ENCODE results near the gene WRAP73. TPM values are rescaled to one million over a fixed set of nuclear protein-coding genes. Genes with fewer than 3 reads are reported as not detected.

WRAP73 gene
- total RNA-seq, 2 donors from 2014 or later, result 22.3 to 39.5 TPM

DNA sequence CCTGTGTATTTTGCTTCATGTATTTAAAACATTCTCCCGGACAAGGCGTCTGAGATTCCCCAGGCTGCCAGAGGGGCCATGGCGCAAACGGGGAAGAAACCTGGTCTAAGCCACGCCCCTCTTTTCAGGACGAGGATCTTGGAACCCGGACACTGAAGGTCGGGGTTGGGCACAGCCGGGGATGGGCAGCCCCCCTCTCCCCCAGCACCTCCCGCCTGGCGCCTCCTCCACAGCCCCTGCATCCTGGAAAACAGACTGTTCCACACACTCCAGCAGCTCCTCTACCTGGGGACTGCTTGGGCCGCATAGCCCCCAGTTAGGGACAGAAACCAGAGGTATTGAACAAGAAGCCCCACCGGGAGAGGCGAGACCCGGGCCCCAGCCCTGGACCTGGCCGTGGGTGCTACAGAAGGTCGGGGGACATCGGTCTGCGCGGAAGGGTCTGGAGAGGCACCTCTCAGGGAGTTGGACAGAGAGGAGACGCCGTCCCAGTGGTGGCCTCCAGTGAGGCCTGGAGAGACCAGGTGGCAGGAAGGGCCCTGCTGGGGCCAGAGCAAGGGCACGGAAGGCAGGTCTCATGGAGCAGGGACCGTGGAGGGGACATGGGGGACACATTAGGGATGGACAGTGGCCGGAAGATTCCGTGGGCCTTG is 7.8 kb upstream of the WRAP73 start:
- H3K27ac ChIP-seq, result no peak overlapping the region
- intact Hi-C loops (cut with DNase I), result no loop called here
- H3K36me3 ChIP-seq, result no peaks in the 10 kb centered on the region
- WGBS, result 82% methylated on average over 26 of the region's 26 CpGs
- DNase-seq (ENCODE audit: low spot score), result no peak
- no peak overlapping the region for H3K4me3 ChIP-seq
- no peaks in the 10 kb centered on the region for H3K4me1 ChIP-seq (replicated peaks)
- H3K9me3 ChIP-seq, result no peaks in the 10 kb centered on the region
- TF ChIP-seq POLR2AphosphoS5 (IDR thresholded peaks at IDR 0.05) (no peak), POLR2A (IDR thresholded peaks at IDR 0.05) (no peak)
- TF ChIP-seq, protein P1, sequence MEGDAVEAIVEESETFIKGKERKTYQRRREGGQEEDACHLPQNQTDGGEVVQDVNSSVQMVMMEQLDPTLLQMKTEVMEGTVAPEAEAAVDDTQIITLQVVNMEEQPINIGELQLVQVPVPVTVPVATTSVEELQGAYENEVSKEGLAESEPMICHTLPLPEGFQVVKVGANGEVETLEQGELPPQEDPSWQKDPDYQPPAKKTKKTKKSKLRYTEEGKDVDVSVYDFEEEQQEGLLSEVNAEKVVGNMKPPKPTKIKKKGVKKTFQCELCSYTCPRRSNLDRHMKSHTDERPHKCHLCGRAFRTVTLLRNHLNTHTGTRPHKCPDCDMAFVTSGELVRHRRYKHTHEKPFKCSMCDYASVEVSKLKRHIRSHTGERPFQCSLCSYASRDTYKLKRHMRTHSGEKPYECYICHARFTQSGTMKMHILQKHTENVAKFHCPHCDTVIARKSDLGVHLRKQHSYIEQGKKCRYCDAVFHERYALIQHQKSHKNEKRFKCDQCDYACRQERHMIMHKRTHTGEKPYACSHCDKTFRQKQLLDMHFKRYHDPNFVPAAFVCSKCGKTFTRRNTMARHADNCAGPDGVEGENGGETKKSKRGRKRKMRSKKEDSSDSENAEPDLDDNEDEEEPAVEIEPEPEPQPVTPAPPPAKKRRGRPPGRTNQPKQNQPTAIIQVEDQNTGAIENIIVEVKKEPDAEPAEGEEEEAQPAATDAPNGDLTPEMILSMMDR (IDR thresholded peaks at IDR 0.05), result no peak
- H3K27me3 ChIP-seq (replicated peaks; ENCODE audit: insufficient read depth), result no peaks in the 10 kb centered on the region

DNA sequence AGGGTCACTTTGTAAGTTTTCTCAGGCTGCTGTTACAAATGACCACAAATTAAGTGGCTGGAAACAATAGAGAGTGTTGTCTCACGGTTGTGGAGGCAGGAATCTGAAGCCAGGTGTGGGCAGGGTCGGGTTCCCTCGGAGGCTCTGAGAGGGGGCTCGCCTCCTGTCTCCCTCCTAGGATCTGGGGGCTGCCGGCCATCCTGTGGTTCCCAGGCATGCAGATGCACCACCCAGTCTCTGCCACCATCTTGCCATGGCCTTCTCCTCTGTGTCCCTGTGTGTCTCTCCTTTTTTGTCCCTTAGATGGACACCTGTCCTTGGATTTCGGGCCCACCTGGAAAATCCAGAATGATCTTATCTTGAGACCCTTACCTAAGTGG is 7.2 kb upstream of the WRAP73 start:
- Histone ChIP-seq H3K9me3 (no peaks in the 10 kb centered on the region), H3K4me1 (replicated peaks) (no peaks in the 10 kb centered on the region), H3K36me3 (no peaks in the 10 kb centered on the region), H3K27ac (no peak overlapping the region), H3K27me3 (replicated peaks; ENCODE audit: insufficient read depth) (no peaks in the 10 kb centered on the region), H3K4me3 (no peak overlapping the region)
- intact Hi-C loops (cut with DNase I), result no loop called here
- 87% methylated on average over 6 of the region's 6 CpGs for WGBS
- DNase-seq (ENCODE audit: low spot score), result no peak
- TF ChIP-seq, protein P1 (IDR thresholded peaks at IDR 0.05), result no peak
- no peak for TF ChIP-seq POLR2AphosphoS5 (IDR thresholded peaks at IDR 0.05)

DNA sequence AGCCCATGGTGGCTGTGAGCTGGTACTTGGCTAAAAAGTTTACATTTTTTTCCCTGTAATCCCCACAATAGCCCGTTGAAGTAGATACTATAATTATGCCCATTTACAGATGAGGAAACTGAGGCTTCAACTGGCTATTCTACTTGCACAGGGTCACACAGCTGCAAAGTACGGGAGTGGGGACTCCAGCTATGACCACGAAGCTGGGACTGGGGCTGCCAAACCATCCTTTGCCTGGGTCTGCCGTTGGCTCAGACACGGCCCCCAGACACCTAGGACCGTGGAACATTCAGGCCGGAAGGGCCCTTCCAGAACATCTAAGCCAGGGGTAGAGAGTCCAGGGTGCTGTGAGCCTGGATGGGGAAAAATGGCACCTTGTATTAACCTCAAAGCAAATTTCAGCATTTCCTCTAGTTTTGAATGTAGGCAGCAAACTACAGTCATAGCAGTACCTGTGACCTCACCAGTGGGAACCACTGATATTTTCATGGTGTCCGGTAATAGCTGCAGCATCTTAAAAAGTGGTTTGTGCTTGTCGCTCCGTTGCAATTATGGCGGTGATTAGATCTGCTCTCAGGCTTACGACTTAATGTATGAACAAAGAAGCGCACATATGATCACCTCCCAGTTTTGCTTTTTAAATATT is 6.7 kb upstream of the WRAP73 start:
- no peak for TF ChIP-seq POLR2AphosphoS5 (IDR thresholded peaks at IDR 0.05)
- TF ChIP-seq POLR2A (IDR thresholded peaks at IDR 0.05), result no peak
- TF ChIP-seq, protein P1 (IDR thresholded peaks at IDR 0.05), result no peak
- peaks cover 3% of the 10 kb centered on the region for H3K27me3 ChIP-seq (replicated peaks; ENCODE audit: insufficient read depth)
- peaks cover 5% of the 10 kb centered on the region for H3K4me1 ChIP-seq (replicated peaks)
- WGBS, result 90% methylated on average over 13 of the region's 13 CpGs
- intact Hi-C loops (cut with DNase I), result no loop called here
- DNase-seq (ENCODE audit: low spot score), result no peak
- H3K27ac ChIP-seq, result no peak overlapping the region
- no peaks in the 10 kb centered on the region for H3K36me3 ChIP-seq
- H3K4me3 ChIP-seq, result no peak overlapping the region
- no peaks in the 10 kb centered on the region for H3K9me3 ChIP-seq

DNA sequence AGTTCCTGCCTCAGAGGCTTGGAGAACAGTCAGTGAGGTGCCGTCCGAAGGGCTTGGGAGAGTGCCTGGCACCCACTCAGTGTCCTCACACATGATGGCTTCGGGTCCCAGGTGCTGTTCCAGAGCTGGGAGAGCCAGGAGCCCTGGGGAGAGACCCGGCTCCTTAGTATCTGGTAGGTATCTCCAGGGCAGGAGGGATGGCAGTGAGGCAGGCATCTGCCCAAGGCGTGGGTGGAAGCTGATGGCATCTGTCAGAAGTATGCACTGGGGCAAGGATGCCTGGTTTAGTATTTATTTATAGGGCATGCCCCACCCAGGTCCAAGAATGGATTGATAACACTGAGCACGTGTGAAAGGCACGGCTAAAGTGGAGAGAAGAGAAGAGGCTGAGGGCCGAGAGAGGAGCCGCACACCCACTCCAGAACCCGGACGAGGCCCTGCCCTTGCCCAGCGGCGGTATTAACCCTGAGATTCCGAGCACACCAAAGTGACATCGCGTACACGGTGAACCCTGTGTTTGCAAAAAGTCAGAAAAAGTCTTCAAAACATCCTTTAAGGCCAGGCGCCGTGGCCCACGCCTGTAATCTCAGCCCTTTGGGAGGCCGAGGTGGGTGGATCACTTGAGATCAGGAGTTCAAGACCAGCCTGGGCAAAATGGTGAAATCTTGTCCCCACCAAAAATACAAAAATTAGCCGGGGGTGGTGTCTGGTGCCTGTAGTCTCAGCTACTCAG is 4.8 kb upstream of the WRAP73 start:
- intact Hi-C loops (cut with DNase I), result no loop called here
- Histone ChIP-seq H3K9me3 (no peaks in the 10 kb centered on the region), H3K27me3 (replicated peaks; ENCODE audit: insufficient read depth) (peaks cover 13% of the 10 kb centered on the region), H3K36me3 (no peaks in the 10 kb centered on the region), H3K27ac (no peak overlapping the region), H3K4me1 (replicated peaks) (peaks cover 8% of the 10 kb centered on the region), H3K4me3 (no peak overlapping the region)
- 91% methylated on average over 22 of the region's 22 CpGs for WGBS
- TF ChIP-seq, protein P1 (IDR thresholded peaks at IDR 0.05), result no peak
- no peak for TF ChIP-seq POLR2AphosphoS5 (IDR thresholded peaks at IDR 0.05)
- no peak for TF ChIP-seq POLR2A (IDR thresholded peaks at IDR 0.05)
- DNase-seq (ENCODE audit: low spot score), result no peak
